ENCODE measurements around the gene MEI4.
"Not testable (repeated sequence)": the region's sequence is repeated elsewhere in the genome, so short reads cannot be mapped to it uniquely, and the experiment has no call there.

MEI4 gene

DNA sequence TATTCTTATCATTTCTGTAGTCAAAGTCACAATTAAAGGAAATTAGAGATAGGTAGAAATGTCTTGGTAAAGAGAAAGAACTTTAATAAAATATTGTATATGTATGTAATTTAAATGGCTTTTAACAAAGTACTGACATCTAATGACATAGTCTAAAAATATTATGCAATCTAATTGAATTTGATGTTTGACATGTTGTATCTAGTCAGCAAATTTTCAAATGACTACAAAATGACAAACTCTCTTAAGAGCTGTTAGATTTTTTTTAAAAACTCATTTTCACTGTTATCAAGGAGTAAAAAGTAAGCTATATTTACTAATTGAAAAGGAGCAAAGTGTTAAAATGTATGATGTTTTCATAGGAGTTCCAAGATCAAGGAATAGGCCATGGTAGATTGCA, 176.9 kb downstream of the MEI4 start:
- H3K4me3 ChIP-seq (replicated peaks; ENCODE audit: insufficient read depth, low read length), result no peak overlapping the region
- DNase-seq (ENCODE audit: low read depth in 1 of 2, low spot score in 1 of 2), result no peak
- H3K27ac ChIP-seq (replicated peaks), result no peak overlapping the region
- H3K27me3 ChIP-seq (ENCODE audit: insufficient read depth, poor library complexity, severe bottlenecking), result no peaks in the 10 kb centered on the region
- no peak for TF ChIP-seq GABPA (IDR thresholded peaks at IDR 0.05; ENCODE audit: low read depth)
- TF ChIP-seq, protein P1, sequence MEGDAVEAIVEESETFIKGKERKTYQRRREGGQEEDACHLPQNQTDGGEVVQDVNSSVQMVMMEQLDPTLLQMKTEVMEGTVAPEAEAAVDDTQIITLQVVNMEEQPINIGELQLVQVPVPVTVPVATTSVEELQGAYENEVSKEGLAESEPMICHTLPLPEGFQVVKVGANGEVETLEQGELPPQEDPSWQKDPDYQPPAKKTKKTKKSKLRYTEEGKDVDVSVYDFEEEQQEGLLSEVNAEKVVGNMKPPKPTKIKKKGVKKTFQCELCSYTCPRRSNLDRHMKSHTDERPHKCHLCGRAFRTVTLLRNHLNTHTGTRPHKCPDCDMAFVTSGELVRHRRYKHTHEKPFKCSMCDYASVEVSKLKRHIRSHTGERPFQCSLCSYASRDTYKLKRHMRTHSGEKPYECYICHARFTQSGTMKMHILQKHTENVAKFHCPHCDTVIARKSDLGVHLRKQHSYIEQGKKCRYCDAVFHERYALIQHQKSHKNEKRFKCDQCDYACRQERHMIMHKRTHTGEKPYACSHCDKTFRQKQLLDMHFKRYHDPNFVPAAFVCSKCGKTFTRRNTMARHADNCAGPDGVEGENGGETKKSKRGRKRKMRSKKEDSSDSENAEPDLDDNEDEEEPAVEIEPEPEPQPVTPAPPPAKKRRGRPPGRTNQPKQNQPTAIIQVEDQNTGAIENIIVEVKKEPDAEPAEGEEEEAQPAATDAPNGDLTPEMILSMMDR (IDR thresholded peaks at IDR 0.05; ENCODE audit: insufficient read depth, low read length), result no peak
- TF ChIP-seq, protein P2, sequence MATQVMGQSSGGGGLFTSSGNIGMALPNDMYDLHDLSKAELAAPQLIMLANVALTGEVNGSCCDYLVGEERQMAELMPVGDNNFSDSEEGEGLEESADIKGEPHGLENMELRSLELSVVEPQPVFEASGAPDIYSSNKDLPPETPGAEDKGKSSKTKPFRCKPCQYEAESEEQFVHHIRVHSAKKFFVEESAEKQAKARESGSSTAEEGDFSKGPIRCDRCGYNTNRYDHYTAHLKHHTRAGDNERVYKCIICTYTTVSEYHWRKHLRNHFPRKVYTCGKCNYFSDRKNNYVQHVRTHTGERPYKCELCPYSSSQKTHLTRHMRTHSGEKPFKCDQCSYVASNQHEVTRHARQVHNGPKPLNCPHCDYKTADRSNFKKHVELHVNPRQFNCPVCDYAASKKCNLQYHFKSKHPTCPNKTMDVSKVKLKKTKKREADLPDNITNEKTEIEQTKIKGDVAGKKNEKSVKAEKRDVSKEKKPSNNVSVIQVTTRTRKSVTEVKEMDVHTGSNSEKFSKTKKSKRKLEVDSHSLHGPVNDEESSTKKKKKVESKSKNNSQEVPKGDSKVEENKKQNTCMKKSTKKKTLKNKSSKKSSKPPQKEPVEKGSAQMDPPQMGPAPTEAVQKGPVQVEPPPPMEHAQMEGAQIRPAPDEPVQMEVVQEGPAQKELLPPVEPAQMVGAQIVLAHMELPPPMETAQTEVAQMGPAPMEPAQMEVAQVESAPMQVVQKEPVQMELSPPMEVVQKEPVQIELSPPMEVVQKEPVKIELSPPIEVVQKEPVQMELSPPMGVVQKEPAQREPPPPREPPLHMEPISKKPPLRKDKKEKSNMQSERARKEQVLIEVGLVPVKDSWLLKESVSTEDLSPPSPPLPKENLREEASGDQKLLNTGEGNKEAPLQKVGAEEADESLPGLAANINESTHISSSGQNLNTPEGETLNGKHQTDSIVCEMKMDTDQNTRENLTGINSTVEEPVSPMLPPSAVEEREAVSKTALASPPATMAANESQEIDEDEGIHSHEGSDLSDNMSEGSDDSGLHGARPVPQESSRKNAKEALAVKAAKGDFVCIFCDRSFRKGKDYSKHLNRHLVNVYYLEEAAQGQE (IDR thresholded peaks at IDR 0.05; ENCODE audit: insufficient replicate concordance, low read depth), result no peak
- TF ChIP-seq SPI1 (IDR thresholded peaks at IDR 0.05; ENCODE audit: borderline replicate concordance, low read depth), result no peak
- TF ChIP-seq POLR2AphosphoS5 (IDR thresholded peaks at IDR 0.05; ENCODE audit: low read depth), result no peak

DNA sequence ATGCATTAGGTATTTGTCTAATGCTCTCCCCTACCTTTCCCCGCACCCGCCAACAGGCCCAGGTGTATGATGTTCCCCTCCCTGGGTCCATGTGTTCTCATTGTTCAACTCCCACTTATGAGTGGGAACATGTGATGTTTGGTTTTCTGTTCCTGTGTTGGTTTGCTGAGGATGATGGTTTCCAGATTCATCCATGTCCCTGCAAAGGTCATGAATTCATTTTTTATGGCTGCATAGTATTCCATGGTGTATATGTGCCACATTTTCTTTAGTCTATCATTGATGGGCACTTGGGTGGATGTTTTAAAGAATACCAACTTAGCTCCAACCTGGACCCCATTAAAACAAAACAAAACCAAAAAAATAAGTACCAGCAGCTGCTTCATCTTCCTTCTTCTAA, 180.9 kb downstream of the MEI4 start:
- H3K27ac ChIP-seq (replicated peaks); DNase-seq (ENCODE audit: low read depth in 1 of 2, low spot score in 1 of 2); H3K4me3 ChIP-seq (replicated peaks; ENCODE audit: insufficient read depth, low read length); H3K27me3 ChIP-seq (ENCODE audit: insufficient read depth, poor library complexity, severe bottlenecking): not testable (repeated sequence)

DNA sequence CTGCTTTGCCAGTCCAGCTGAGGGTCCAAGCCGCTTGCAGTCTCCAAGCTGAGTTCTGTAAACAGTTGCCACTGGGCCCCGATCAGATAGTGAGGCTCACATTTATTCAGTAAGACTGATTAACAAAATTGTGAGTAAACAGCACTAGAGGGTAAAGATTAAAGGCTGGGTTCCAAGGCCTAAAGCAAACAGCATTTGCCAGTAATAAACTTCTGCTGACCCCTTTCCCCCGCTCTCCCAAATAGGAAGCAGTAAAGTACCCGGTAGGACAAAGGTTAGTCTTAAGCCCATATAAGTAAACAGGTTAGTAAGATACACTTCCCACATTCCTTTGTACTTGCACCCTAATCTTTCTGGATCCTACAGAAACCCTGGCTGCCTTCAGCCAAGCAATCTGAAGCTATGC, 181.8 kb downstream of the MEI4 start:
- Histone ChIP-seq H3K27me3 (ENCODE audit: insufficient read depth, poor library complexity, severe bottlenecking) (no peaks in the 10 kb centered on the region), H3K4me3 (replicated peaks; ENCODE audit: insufficient read depth, low read length) (no peak overlapping the region), H3K27ac (replicated peaks) (no peak overlapping the region)
- no peak for TF ChIP-seq SPI1 (IDR thresholded peaks at IDR 0.05; ENCODE audit: borderline replicate concordance, low read depth)
- TF ChIP-seq, protein P2 (IDR thresholded peaks at IDR 0.05; ENCODE audit: insufficient replicate concordance, low read depth), result no peak
- no peak for TF ChIP-seq GABPA (IDR thresholded peaks at IDR 0.05; ENCODE audit: low read depth)
- TF ChIP-seq, protein P1 (IDR thresholded peaks at IDR 0.05; ENCODE audit: insufficient read depth, low read length), result no peak
- no peak for TF ChIP-seq POLR2AphosphoS5 (IDR thresholded peaks at IDR 0.05; ENCODE audit: low read depth)
- DNase-seq (ENCODE audit: low read depth in 1 of 2, low spot score in 1 of 2), result no peak

DNA sequence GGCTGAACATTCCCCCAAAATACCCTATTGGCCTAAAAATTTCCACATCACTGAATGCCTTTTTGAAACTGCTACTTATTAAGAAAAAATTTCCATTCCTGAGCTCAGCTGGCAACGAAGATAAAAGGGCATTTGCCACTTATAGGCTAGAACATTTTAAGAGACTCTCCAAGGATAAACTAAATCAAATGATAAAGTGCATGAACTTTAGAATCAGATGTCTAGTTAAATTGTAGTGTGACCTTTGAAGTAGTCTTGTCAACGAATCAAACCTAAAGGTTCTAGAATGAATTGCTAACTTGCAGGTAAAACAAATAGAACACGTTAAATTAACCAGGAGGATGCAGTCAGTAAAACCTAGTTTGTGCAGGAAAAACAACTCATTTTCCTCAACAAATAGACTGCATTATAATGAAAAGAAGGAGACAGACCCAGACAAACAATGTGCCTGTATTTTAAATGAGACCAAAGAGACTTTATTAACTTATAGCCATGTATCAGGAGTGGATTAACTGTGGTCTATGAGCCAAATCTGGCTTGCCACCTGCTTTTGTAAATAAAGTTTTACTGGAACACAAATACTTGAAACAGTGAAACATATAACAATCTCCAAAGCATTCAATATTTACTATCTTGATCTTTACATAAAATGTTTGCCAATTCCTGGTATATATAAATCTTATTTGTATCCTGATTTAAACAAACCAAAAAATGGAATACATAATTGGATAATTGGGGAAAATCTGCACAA, 184.4 kb downstream of the MEI4 start:
- H3K4me3 ChIP-seq (replicated peaks; ENCODE audit: insufficient read depth, low read length), result no peak overlapping the region
- DNase-seq (ENCODE audit: low read depth in 1 of 2, low spot score in 1 of 2), result no peak
- TF ChIP-seq POLR2AphosphoS5 (IDR thresholded peaks at IDR 0.05; ENCODE audit: low read depth) (no peak), GABPA (IDR thresholded peaks at IDR 0.05; ENCODE audit: low read depth) (no peak), SPI1 (IDR thresholded peaks at IDR 0.05; ENCODE audit: borderline replicate concordance, low read depth) (no peak)
- TF ChIP-seq, protein P2 (IDR thresholded peaks at IDR 0.05; ENCODE audit: insufficient replicate concordance, low read depth), result no peak
- TF ChIP-seq, protein P1 (IDR thresholded peaks at IDR 0.05; ENCODE audit: insufficient read depth, low read length), result no peak
- no peaks in the 10 kb centered on the region for H3K27me3 ChIP-seq (ENCODE audit: insufficient read depth, poor library complexity, severe bottlenecking)
- no peak overlapping the region for H3K27ac ChIP-seq (replicated peaks)
